Measurements from ENCODE around the gene CHIC1.

GRCh38 chrX:73728602-73729001 is 165.6 kb downstream of the CHIC1 start:
- no peak for TF ChIP-seq POLR2A (IDR thresholded peaks at IDR 0.05)
- TF ChIP-seq CTCF (IDR thresholded peaks at IDR 0.05): no peak
